HG02938 (cell line): ENCODE measurements around the gene CFAP299.
"Not testable (repeated sequence)": the region's sequence is repeated elsewhere in the genome, so short reads cannot be mapped to it uniquely, and the experiment has no call there.

Source experiments
- ATAC-seq: cut with Tn5 transposase; IDR thresholded peaks from one replicate; pipeline ENCODE4 v1.9.1; 2021; ENCODE audit warnings: mild to moderate bottlenecking, moderate library complexity; ENCODE audit not compliant: unreplicated experiment

The CFAP299 gene

GRCh38 chr4:80439294-80440061, 103.9 kb downstream of the CFAP299 start:
- not testable (repeated sequence) for ATAC-seq

DNA sequence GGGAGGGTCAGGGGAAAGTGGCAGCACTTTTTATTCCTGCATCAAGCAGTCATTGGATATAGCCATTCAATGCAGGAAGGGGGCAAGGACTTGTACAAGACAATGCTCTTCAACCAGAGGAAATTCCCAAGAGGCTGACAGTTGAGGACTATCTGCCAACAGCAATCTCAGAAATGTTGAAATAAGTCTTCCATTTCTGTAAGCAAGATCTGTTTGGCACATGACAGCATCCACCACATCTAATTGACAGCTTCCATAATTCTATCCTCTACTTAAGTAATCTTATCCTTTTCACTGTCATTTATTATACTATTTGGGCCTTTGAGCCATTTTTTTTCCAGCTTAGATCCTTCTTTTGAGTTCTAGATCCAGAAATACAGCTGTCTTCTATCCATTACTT, 110.7 kb downstream of the CFAP299 start:
- no peak for ATAC-seq

GRCh38 chr4:80446664-80447063, 111.1 kb downstream of the CFAP299 start:
- no peak for ATAC-seq

- no peak for ATAC-seq
These were observed 112.0 kb downstream of the CFAP299 start for GRCh38 chr4:80447493-80447892.

- no peak for ATAC-seq
These were observed 112.5 kb downstream of the CFAP299 start for GRCh38 chr4:80448056-80448455.

GRCh38 chr4:80452055-80452454, 116.5 kb downstream of the CFAP299 start:
- ATAC-seq: no peak

DNA sequence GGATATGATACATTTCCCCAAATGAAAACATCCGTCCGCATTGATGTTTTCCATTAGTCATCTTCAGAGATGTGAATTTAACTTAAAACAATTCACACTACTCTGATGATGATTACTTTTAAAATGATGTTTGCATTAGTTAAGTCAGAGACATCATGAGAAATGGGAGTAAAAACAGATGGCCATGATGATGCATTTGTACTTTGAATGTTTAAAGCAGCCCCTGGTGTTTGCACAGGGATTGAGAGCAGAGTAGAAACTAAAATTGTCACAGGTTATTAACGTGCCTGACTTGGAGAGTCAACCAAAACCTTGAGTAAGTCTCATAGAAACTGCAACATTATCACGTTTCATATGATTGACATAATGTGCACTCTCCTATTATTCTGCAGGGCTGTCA, 117.2 kb downstream of the CFAP299 start:
- no peak for ATAC-seq

- ATAC-seq: no peak
These were observed 118.5 kb downstream of the CFAP299 start for GRCh38 chr4:80454040-80454439.

- no peak for ATAC-seq
These were observed 119.0 kb downstream of the CFAP299 start for GRCh38 chr4:80454556-80454955.

DNA sequence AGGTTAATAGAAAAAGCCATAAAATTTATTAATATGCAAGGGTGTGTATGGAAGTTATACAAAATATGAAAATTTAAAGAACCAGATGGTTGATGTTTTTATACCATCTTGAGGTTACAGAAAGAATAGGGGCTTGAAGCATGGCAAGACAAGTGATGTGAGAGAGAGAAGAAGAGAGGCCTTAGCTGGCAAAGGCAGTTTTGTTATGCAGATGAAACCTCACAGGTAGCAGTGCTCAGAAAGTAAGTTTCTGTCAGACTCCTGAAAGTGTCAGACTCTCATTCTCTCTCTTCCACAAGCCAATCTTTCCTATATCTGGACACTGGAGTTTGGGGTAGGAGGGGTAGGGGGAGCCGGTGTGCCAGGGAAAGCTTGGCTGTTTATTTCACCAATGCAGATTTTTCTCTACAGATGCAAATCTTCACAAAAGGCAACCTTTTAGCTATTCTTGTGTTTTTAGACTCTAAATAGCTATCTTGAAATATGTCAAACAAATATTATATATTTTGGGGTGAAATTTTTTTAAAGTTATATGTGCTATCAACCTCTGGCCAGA, 124.5 kb downstream of the CFAP299 start:
- no peak for ATAC-seq

GRCh38 chr4:80461412-80461811, 125.9 kb downstream of the CFAP299 start:
- ATAC-seq: no peak

- ATAC-seq: no peak
These were observed 127.1 kb downstream of the CFAP299 start for GRCh38 chr4:80462621-80463091.

DNA sequence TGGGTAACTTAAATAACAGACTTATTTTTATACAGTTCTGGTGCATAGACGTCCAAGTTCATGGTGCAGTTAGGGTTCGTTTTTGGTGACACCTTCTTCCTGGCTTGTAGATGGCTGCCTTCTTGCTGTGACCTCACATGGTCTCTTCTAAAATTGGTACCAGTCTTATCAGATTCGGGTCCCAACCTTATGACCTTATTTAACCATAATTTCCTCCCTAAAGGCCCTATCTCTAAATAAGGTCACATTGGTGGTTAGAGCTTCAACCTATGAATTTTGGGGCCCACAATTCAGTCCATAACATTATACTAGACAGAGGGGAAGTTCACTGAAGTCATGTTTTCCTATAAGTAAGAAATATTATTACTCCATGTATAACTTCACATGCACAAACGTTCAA, 128.0 kb downstream of the CFAP299 start:
- no peak for ATAC-seq

DNA sequence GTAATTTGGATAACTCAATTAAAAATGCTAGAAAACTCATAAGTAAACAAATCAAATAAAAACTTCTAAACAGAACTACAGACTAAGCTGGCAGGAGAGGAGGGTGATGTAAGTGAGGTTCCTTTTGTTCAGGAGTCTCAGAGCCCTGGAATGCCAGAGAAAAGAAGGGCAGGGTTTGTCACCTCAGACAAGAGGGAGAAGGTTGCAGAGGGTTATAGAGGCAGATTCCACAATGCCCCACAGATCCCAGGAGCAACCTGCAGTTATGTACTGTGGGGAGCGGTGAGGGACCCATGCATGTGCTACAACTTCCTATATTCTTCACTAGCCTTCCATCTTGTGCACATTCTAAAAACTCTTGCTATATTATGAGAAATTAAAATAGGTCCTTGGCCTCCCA, 129.7 kb downstream of the CFAP299 start:
- ATAC-seq: no peak

DNA sequence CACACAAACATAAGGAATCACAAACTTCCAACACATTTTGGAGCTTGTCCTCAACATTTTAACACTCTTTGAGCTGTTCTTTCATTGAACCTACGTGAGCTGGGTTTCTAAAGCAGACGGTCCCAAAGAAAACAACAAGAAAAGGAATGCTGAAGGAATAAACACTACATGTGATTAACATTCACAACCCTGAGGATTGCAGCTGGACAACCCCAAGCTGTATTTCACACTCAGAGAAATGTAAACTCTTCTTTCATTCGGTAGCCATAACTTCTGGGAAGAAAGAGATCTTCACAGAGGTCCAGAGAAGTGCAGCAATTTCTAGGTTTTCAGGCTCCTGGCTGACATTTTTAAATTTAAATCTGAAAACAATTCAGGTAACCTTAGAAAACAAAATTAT, 130.2 kb downstream of the CFAP299 start:
- no peak for ATAC-seq

DNA sequence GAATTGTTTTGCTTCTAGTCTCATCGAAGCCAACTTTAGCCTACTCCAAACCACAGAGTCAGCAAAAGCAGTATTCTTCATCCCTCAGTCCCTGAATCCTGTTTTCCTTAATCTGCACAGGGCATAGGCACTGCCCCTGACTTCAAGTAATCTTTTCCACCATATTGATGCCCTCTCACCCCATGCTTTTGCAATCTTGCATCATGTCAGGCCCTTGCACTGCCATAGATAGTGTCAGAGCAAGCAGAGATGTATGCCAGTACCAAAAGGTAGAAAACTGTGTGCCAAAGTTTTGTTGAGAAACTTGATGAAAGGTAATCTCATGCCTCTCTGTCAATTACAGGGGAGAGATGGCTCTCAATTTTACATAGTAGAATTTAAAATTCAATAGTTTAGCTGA, 131.1 kb downstream of the CFAP299 start:
- ATAC-seq: no peak

DNA sequence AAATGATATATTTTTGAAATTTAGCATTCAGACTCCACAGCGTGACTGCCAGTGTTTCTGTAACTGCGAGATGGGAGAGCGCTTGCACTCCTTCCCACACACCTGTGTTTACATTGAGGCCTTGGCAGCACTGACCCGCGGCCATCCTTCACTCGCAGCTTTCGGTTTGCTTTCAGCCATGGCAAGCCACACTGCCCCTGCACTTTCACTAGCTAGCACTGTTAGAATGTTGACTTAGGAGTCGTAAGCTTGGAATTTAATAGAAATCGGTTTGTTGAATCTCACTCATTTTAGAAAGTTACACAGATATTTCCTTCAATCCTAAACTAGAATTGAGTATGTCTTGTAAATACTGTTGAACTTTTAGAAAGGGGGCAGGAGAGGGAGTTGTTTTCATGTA, 136.2 kb downstream of the CFAP299 start:
- ATAC-seq: no peak

GRCh38 chr4:80475236-80475635, 139.7 kb downstream of the CFAP299 start:
- no peak for ATAC-seq

- no peak for ATAC-seq
These were observed 140.3 kb downstream of the CFAP299 start for GRCh38 chr4:80475798-80476197.

GRCh38 chr4:80484712-80485111, 149.2 kb downstream of the CFAP299 start:
- no peak for ATAC-seq

DNA sequence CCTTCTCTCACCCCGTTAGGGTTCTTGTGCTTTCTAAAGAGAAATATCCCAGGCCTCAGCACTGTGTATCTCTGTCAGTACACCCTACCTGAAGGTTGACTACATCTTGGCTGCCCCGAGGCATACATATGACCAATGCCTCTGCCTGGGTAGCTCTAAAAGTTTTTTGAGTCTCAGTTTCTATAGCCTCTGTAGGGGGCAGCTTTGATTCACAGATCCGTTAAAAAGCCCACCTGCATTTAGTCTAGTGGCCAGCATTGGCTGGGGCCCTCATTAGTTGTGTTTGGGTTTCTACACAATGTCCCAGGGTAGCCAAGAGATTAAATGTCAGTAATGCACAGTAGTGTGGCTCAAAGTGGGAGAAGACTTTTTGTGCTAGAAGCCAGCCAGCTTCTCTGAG, 151.1 kb downstream of the CFAP299 start:
- ATAC-seq: no peak

DNA sequence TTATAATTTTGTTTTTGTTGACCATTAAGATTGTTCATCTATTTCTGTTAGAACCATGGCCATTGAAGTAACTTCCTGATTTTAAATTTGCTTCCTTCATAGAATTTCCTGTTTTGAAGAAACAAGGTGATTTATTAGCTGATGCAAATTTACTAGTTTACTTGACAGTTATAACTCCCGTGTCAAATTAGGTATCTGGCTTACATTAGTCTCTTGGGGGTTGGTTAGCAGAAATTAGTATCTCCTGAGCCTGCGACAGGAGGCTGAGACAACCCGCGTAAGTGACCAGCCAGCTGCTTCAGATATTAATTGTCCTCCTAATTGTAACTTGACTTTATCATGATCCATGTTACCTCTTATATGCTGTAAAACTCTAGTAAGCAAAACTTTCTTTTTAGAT, 154.3 kb downstream of the CFAP299 start:
- ATAC-seq: peak; percentile 55

GRCh38 chr4:80492761-80493160, 157.2 kb downstream of the CFAP299 start:
- peak; percentile 52 for ATAC-seq
